ENCODE results near the gene MEG3. TPM values are rescaled to one million over a fixed set of nuclear protein-coding genes. Genes with fewer than 3 reads are reported as not detected.

MEG3 gene
- total and polyA plus RNA-seq, 5 experiments from 2014 or later: not detected

- DNase-seq: no peak
- POLR2A ChIA-PET: no interaction called here
- H3K4me3 Mint-ChIP-seq: no peak overlapping the region
- H3K4me1 Mint-ChIP-seq: peaks cover 1 to 12% (median 3%) of the 10 kb centered on the region in 4 donors
- no peak for ATAC-seq
- H3K27me3 Mint-ChIP-seq: peaks cover 10 to 47% (median 31%) of the 10 kb centered on the region in 5 donors
- no peaks in the 10 kb centered on the region for H3K9me3 Mint-ChIP-seq
- no peaks in the 10 kb centered on the region for H3K36me3 Mint-ChIP-seq
- H3K27ac Mint-ChIP-seq: no peak overlapping the region
Measured at GRCh38 chr14:100820957-100821356, 5.0 kb upstream of the MEG3 start.

GRCh38 chr14:100822013-100822412, 3.9 kb upstream of the MEG3 start:
- H3K4me1 Mint-ChIP-seq: peaks cover 5 to 17% (median 7%) of the 10 kb centered on the region in 4 donors
- H3K27me3 Mint-ChIP-seq: peaks cover 10 to 57% (median 27%) of the 10 kb centered on the region in 5 donors
- DNase-seq (no peak), ATAC-seq (no peak)
- no peak overlapping the region for H3K4me3 Mint-ChIP-seq
- no peak overlapping the region for H3K27ac Mint-ChIP-seq
- H3K9me3 Mint-ChIP-seq: peaks cover 0 to 5% (median 0%) of the 10 kb centered on the region in 9 donors
- no peaks in the 10 kb centered on the region for H3K36me3 Mint-ChIP-seq
- POLR2A ChIA-PET: no interaction called here

GRCh38 chr14:100822532-100823296, 3.2 kb upstream of the MEG3 start:
- POLR2A ChIA-PET: no interaction called here
- peaks cover 5 to 17% (median 8%) of the 10 kb centered on the region in 4 donors for H3K4me1 Mint-ChIP-seq
- ATAC-seq: no peak
- peaks cover 13 to 62% (median 32%) of the 10 kb centered on the region in 5 donors for H3K27me3 Mint-ChIP-seq
- H3K27ac Mint-ChIP-seq: peak overlapping the region in 1 of 10 donors; percentile 23
- peaks cover 0 to 10% (median 0%) of the 10 kb centered on the region in 9 donors for H3K9me3 Mint-ChIP-seq
- peaks cover 0 to 3% (median 0%) of the 10 kb centered on the region in 3 donors for H3K36me3 Mint-ChIP-seq
- H3K4me3 Mint-ChIP-seq: no peak overlapping the region
- DNase-seq: no peak

- DNase-seq: no peak
- POLR2A ChIA-PET: no interaction called here
- ATAC-seq: no peak
- peaks cover 0 to 5% (median 0%) of the 10 kb centered on the region in 3 donors for H3K36me3 Mint-ChIP-seq
- H3K4me3 Mint-ChIP-seq: no peak overlapping the region
- H3K4me1 Mint-ChIP-seq: peaks cover 2 to 17% (median 8%) of the 10 kb centered on the region in 4 donors
- peaks cover 13 to 60% (median 34%) of the 10 kb centered on the region in 5 donors for H3K27me3 Mint-ChIP-seq
- H3K9me3 Mint-ChIP-seq: peaks cover 0 to 11% (median 2%) of the 10 kb centered on the region in 9 donors
- H3K27ac Mint-ChIP-seq: no peak overlapping the region
Measured at GRCh38 chr14:100823413-100824080, 2.4 kb upstream of the MEG3 start.

GRCh38 chr14:100824091-100824551, 1.8 kb upstream of the MEG3 start:
- POLR2A ChIA-PET: no interaction called here
- Mint-ChIP-seq H3K4me1 (peaks cover 2 to 17% (median 9%) of the 10 kb centered on the region in 4 donors), H3K36me3 (peaks cover 0 to 6% (median 0%) of the 10 kb centered on the region in 3 donors), H3K27ac (no peak overlapping the region), H3K27me3 (peaks cover 15 to 65% (median 36%) of the 10 kb centered on the region in 5 donors), H3K9me3 (peaks cover 0 to 13% (median 4%) of the 10 kb centered on the region in 9 donors), H3K4me3 (peak overlapping the region in 2 of 10 donors; percentile 41 to 58)
- DNase-seq: no peak
- ATAC-seq: no peak

- H3K36me3 Mint-ChIP-seq: peaks cover 0 to 6% (median 0%) of the 10 kb centered on the region in 3 donors
- ATAC-seq (no peak), DNase-seq (no peak)
- POLR2A ChIA-PET: no interaction called here
- H3K4me3 Mint-ChIP-seq: peak overlapping the region in 4 of 10 donors; percentile 33 to 58 (median 48)
- peaks cover 15 to 75% (median 40%) of the 10 kb centered on the region in 5 donors for H3K27me3 Mint-ChIP-seq
- peaks cover 0 to 13% (median 4%) of the 10 kb centered on the region in 9 donors for H3K9me3 Mint-ChIP-seq
- H3K27ac Mint-ChIP-seq: no peak overlapping the region
- H3K4me1 Mint-ChIP-seq: peaks cover 2 to 17% (median 9%) of the 10 kb centered on the region in 4 donors
Measured at GRCh38 chr14:100824901-100825712, 811 bp upstream of the MEG3 start.

- H3K4me3 Mint-ChIP-seq: peak overlapping the region in 7 of 10 donors; percentile 4 to 62 (median 54)
- no peak for DNase-seq
- H3K27me3 Mint-ChIP-seq: peaks cover 14 to 75% (median 41%) of the 10 kb centered on the region in 5 donors
Measured at GRCh38 chr14:100826391-100827100, 628 bp downstream of the MEG3 start.

GRCh38 chr14:100827101-100828021, 1.4 kb downstream of the MEG3 start:
- Mint-ChIP-seq H3K4me3 (peak overlapping the region in 2 of 10 donors; percentile 54 to 58), H3K36me3 (peaks cover 0 to 6% (median 0%) of the 10 kb centered on the region in 3 donors), H3K9me3 (peaks cover 0 to 13% (median 4%) of the 10 kb centered on the region in 9 donors), H3K27me3 (peaks cover 12 to 74% (median 36%) of the 10 kb centered on the region in 5 donors), H3K27ac (no peak overlapping the region), H3K4me1 (peaks cover 2 to 17% (median 9%) of the 10 kb centered on the region in 4 donors)
- no peak for DNase-seq
- no peak for ATAC-seq
- POLR2A ChIA-PET: no interaction called here

More at GRCh38 chr14:100826391-100827100, 628 bp downstream of the MEG3 start:
- Mint-ChIP-seq H3K27ac (no peak overlapping the region), H3K9me3 (peaks cover 0 to 13% (median 4%) of the 10 kb centered on the region in 9 donors), H3K36me3 (peaks cover 0 to 6% (median 0%) of the 10 kb centered on the region in 3 donors), H3K4me1 (peaks cover 2 to 17% (median 9%) of the 10 kb centered on the region in 4 donors)
- POLR2A ChIA-PET: no interaction called here
- no peak for ATAC-seq

GRCh38 chr14:100828031-100828769, 2.3 kb downstream of the MEG3 start:
- Mint-ChIP-seq H3K27me3 (peaks cover 8 to 65% (median 34%) of the 10 kb centered on the region in 5 donors), H3K4me1 (peaks cover 2 to 17% (median 9%) of the 10 kb centered on the region in 4 donors), H3K4me3 (peak overlapping the region in 1 of 10 donors; percentile 50), H3K36me3 (peaks cover 0 to 6% (median 0%) of the 10 kb centered on the region in 3 donors), H3K9me3 (peaks cover 0 to 13% (median 4%) of the 10 kb centered on the region in 9 donors), H3K27ac (no peak overlapping the region)
- DNase-seq (no peak), ATAC-seq (no peak)
- POLR2A ChIA-PET: no interaction called here

GRCh38 chr14:100830681-100831080, 4.8 kb downstream of the MEG3 start:
- H3K36me3 Mint-ChIP-seq: peaks cover 0 to 6% (median 0%) of the 10 kb centered on the region in 3 donors
- peaks cover 0 to 13% (median 4%) of the 10 kb centered on the region in 9 donors for H3K9me3 Mint-ChIP-seq
- H3K27me3 Mint-ChIP-seq: peaks cover 4 to 56% (median 28%) of the 10 kb centered on the region in 5 donors
- H3K4me1 Mint-ChIP-seq: peaks cover 2 to 10% (median 6%) of the 10 kb centered on the region in 4 donors
- DNase-seq: no peak
- H3K4me3 Mint-ChIP-seq: no peak overlapping the region
- POLR2A ChIA-PET: no interaction called here
- no peak for ATAC-seq
- H3K27ac Mint-ChIP-seq: no peak overlapping the region
